HG02970 (cell line): ENCODE results near the gene OTUD6A.
A peak's percentile ranks its signal among the peaks of the same experiment; 100 is the strongest.

Experiments
- ATAC-seq: cut with Tn5 transposase; IDR thresholded peaks from one replicate; pipeline ENCODE4 v1.9.1; 2021; ENCODE audit warnings: mild to moderate bottlenecking, moderate library complexity, moderate number of reproducible peaks; ENCODE audit not compliant: unreplicated experiment, low FRiP score

Gene OTUD6A, protein sequence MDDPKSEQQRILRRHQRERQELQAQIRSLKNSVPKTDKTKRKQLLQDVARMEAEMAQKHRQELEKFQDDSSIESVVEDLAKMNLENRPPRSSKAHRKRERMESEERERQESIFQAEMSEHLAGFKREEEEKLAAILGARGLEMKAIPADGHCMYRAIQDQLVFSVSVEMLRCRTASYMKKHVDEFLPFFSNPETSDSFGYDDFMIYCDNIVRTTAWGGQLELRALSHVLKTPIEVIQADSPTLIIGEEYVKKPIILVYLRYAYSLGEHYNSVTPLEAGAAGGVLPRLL

GRCh38 chrX:70062076-70062475 is at the start of gene OTUD6A:
OTUD6A (plus strand) TSS chrX:70062457; CDS start chrX:70062525, 68 bp downstream.
- no peak for ATAC-seq

DNA sequence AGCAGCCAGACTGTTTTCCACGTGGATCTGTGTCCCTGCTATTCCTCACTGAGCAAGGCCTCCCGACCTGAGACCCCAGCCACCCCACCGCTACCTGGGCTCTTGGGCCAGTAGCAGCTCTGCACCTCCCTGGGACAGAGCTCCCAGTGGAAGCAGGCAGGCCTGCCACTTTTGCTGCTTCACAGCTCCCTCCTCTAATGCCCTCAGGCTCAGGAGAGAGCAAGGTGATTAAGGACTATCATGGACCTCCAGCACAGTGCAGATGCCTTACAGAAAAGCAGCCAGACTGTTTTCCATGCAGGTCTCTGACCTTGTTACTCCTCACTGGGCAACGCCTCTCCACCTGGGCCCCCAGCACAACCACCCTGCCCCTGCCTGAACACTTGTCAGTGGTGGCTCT is 49.5 kb upstream of the OTUD6A start:
- no peak for ATAC-seq

DNA sequence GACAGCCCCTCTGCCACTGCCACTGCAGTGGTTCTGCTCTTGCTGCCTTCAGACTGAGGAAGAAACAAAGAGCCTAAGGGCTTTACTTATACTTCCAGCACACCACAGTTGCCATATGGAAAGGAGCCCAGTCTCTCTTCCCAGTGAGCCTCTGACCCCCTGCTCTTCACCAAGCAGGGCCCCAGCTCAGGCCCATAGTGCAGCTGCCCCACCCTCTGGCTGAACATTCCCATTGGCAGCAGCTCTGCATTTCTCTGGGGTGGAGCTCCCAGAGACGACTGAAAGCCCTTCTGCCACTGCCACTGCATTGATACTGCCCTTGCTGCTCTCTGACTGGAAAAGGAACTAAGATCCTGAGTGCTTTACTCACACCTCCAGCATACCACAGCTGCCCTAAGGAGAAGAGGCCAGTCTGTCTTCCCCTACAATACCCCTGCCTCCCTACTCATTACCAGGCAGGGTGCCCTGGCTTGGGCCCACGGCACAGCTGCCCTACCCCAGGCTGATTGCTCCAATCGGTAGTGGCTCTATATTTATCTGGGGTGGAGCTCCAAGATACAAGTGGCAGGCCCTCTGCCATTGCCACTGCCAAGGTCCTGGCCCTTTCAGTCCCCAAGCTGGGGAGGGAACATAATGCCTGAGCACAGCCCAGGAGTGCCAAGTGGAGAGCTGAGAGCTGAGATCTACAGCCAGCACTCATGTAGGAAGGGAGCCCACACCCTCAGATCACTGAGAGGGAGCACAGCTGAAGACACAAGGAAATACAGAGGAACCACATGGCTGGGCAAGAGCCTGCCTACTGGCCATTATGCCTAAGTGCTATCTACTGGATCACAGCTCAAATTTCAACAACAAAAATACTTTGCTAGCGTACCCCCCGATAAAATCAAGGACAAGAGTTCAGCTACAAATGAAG is 48.5 kb upstream of the OTUD6A start:
- ATAC-seq: no peak

DNA sequence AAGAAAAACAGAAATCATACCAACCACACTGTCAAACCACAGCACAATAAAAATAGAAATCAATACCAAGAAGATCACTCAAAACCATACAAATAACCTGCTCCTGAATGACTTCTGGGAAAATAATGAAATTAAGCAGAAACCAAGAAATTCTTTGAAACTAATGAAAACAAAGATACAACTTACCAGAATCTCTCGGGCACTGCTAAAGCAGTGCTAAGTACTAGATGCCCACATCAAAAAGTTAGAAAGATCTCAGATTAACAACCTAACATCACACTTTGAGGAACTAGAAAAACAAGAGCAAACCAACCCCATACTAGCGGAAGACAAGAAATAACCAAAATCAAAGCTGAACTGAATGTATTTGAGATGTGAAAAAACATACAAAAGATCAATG is 45.7 kb upstream of the OTUD6A start:
- ATAC-seq: no peak

DNA sequence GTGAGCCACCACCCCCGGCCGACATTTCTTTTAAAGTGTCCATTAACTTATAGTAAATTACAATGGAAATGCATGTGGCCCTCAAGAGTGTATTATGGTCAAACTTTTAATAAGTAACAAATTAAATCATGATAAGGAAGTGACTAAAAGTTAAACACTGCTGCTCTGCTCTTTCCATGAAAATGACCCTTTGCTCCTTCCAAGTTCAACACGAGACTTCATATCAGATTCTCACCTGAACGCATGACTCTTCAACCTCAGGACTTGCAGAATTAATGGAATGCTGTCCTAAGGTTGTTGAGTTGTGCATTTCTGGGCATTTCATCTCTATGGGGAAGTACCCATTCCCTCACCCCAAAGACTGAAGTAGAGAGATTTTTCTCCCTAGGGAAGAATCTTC is 39.6 kb upstream of the OTUD6A start:
- no peak for ATAC-seq

DNA sequence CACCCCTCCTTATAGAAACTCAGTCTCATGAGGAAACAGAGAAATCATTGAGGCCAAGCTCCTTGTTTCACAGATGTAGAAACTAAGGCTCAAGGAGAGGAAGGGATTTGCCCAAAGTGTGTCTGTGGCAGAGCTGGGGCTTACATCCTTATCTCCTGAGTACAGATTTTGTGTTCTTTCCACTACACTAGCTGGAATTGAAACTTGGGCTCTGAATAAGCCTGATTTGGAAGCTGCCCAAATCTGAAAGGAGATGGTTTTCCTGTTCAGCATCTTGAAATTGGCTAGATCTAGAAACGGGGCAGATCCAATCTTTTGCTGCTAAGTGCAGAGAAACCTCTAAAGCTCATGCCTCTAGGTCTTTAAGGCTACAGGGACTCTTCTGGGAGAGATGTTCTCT is 36.8 kb upstream of the OTUD6A start:
- no peak for ATAC-seq

DNA sequence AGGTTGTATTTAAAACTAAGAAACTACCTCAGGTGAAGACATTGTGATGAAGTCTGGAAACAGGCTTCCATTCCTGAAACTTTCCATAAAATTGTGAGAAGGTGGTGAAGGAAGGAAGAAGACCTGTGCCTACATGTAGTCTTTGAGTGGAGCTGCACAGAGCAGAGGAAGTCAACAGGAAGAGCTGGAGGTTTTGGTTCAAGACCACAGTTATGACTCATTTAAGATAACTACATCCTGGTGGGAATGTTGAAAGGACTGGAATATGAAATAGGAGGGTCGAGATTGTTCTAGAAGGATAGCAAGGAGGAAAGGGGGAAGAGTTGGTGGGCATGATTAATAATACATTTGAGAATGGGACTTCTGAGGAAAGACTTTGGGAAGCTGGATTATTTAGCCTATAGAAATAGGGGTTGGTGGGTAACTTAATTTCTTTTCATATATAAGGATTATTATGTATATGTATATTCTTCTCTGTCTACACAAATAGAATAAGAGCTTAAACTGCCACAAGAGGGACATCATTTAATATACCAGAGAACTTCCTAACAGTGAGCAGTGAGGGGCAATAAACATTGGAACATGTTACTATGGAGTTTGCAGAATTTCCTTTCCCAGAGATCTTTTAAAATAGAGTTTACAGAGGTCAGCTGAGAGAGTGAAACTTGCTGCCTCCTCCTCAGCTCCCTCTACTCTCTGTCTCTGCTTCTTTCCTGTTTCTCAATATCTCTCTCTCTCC is 36.0 kb upstream of the OTUD6A start:
- ATAC-seq: no peak

GRCh38 chrX:70026851-70027200 is 35.4 kb upstream of the OTUD6A start:
- ATAC-seq: no peak

- ATAC-seq: no peak
Observed at GRCh38 chrX:70029863-70030262, 32.4 kb upstream of the OTUD6A start.

GRCh38 chrX:70030301-70030767 is 31.9 kb upstream of the OTUD6A start:
- ATAC-seq: peak; percentile 49

DNA sequence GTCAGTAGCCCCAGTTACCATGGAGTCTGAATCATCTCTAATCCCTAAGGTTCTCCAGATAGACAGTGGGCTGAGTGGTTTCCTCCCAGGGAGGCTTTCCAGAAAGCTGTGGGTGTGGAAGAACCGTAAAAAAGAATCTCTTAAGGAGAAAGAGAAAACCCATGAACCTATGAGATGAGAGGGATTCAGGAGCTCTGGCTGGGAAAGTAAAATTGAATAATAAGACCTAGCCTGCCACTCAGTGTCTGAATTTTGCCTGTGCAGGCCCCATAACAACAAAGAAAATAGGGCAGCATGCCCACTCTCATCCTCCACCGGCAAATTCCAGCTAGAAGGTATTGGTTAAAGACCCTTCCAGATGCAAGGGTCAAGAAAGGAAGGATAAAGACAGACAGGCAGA is 29.5 kb upstream of the OTUD6A start:
- no peak for ATAC-seq

- no peak for ATAC-seq
Observed at GRCh38 chrX:70033348-70034051, 28.8 kb upstream of the OTUD6A start.

- ATAC-seq: no peak
Observed at GRCh38 chrX:70034646-70035045, 27.6 kb upstream of the OTUD6A start.

DNA sequence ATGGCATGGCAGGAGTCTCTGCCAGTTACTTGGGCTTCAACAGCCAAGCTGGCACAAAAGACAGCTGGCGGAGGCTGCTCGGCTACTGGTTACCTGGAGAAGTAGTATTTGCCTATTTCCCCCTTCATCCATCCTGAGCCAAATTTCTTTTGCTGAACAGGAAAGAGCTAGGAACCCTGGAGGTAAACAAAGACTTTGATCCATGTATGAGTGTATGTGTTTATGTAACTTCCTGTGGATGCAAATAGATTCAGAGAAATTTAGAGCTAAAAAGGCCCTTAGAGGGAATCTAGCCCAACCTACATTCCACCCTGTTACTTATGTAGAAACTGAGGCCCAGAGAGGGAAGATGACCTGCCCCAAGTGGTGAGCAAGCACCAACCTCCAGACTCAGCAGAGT is 23.7 kb upstream of the OTUD6A start:
- ATAC-seq: no peak

- no peak for ATAC-seq
Observed at GRCh38 chrX:70038951-70039350, 23.3 kb upstream of the OTUD6A start.

DNA sequence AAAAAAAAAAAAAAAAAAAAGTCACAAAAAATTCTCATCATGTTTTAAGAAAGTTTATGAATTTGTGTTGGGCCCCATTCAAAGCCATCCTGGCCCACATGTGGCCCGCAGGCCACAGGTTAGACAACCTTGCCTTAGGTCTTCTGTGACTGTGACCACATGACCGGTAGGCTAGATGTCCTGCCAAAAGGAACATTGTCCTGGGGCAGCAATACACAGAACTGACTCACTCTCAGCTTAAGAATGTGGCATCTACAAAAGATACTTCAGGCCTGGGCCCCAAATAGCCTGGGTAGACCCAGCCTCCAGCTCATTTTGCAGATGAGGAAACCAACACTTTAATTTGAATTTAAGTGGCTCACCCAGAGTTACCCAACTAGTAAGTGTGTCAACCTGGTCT is 22.5 kb upstream of the OTUD6A start:
- no peak for ATAC-seq

GRCh38 chrX:70041993-70042392 is 20.3 kb upstream of the OTUD6A start:
- ATAC-seq: no peak

- no peak for ATAC-seq
Observed at GRCh38 chrX:70042399-70043371, 19.6 kb upstream of the OTUD6A start.

GRCh38 chrX:70043685-70044084 is 18.6 kb upstream of the OTUD6A start:
- ATAC-seq: no peak
